Measurements from ENCODE around the gene PLEKHA7.

DNA sequence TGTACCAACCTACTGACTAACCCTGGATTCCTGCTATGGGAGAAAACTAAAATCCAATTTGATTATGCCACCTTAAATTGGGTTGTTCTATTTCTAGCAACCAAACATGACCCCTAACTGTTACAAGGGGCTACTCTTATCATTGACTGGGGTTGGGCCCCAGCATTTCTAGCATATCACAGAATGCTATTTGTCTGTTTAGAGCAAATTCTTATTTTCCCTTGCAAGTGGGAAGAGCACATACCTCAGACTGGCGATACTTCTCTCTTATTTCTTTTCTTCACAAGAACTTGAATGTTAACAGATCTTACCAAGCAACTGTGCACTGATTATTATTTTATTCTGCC is 182.0 kb downstream of the PLEKHA7 start:
- TF ChIP-seq, protein P1, sequence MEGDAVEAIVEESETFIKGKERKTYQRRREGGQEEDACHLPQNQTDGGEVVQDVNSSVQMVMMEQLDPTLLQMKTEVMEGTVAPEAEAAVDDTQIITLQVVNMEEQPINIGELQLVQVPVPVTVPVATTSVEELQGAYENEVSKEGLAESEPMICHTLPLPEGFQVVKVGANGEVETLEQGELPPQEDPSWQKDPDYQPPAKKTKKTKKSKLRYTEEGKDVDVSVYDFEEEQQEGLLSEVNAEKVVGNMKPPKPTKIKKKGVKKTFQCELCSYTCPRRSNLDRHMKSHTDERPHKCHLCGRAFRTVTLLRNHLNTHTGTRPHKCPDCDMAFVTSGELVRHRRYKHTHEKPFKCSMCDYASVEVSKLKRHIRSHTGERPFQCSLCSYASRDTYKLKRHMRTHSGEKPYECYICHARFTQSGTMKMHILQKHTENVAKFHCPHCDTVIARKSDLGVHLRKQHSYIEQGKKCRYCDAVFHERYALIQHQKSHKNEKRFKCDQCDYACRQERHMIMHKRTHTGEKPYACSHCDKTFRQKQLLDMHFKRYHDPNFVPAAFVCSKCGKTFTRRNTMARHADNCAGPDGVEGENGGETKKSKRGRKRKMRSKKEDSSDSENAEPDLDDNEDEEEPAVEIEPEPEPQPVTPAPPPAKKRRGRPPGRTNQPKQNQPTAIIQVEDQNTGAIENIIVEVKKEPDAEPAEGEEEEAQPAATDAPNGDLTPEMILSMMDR (IDR thresholded peaks at IDR 0.05): no peak
- TF ChIP-seq POLR2A (IDR thresholded peaks at IDR 0.05): no peak

Measured in right lobe of liver (tissue), 4 donors.